NCI-H2171 treated with DMSO at 0.1 percent for 48 hours (cell line): ENCODE results near the gene ZNF92.
A peak's percentile ranks its signal among the peaks of the same experiment; 100 is the strongest.
"Not testable (repeated sequence)": the region's sequence is repeated elsewhere in the genome, so short reads cannot be mapped to it uniquely, and the experiment has no call there.

Source experiments
- DNase-seq: peaks from one replicate; lab custom pipeline; 2025; lab: John Stamatoyannopoulos, UW

ZNF92 gene

DNA sequence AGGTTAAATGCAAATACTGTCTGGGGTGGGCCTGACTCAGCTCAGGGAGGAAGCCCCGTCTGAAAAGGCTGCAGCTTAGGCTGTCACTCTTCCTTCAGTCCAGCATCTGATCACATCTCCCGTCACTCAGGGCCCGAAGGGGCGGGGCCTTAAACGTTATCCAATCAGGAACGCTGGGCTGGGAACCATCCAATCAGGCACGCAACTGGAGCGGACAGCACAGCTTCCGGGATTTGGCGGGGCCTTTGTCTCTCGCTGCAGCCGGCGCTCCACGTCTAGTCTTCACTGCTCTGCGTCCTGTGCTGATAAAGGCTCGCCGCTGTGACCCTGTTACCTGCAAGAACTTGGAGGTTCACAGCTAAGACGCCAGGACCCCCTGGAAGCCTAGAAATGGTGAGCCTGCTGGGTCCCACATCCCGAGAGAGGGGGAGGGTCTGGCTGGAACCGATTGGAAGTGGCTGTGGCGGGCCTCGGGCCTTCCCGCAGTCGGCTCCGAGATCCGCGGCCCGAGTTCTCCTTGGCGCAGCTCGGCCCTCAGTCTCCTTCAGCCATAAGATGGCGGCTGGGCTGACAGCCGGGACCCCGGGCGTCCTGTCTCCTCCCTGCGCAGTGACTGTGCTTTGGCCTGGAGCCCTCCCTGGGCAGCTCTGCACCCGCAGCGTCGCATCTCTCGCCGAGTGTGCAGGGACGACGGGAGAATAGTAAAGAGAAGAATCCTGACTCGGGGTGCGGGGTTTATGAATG is at the start of gene ZNF92:
TSS of gene ZNF92 (plus strand) at position 248 of the 744 bp plus-strand sequence. CDS start at position 391, 143 bp downstream.
- peak; percentile 97 for DNase-seq

DNA sequence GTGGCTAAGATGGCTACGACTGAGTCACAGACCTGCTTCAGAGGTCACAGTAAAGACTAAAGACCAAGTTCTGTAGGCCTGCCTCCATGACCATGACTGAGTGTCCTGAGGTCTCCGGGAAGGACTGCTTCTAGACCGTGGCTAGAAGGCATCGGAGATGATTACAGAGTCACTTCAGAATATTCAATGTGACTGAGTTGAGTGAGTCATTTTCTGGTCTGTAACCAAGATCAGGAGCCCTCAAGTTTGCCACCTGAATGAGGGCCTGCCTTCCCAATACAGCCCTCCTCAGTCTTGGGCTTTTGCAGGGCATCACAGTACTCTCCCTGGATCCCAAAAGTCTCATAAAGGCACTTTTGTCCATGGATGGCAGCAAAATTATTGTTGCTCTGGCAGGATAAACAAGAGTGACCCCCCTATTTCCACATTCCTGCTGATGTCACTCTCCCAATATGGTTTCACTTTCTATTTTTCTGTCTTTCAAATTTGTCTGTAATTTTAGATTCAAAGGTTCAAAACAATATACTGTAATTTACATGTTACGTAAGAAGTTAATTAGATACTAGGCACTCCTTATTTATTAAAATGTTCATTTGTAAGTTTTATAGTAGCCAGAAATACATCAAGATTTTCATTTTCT is 47.7 kb upstream of the ZNF92 start:
- no peak for DNase-seq

DNA sequence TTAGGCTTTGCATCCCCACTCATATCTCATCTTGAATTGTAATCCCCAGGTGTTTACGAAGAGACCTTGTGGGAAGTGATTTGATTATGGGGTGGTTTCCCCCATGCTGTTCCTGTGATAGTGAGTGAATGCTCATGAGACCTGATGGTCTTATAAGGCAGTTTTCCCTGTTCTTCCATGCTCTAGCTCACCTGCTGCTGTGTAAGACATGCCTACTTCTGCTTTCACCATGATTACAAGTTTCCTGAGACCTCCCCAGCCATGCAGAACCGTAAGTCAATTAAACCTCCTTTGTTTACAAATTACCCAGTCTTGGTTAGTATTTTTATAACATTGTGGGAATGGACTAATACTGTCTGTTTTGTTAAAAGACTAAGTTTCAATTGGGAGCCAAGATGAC is 35.3 kb upstream of the ZNF92 start:
- DNase-seq: no peak

DNA sequence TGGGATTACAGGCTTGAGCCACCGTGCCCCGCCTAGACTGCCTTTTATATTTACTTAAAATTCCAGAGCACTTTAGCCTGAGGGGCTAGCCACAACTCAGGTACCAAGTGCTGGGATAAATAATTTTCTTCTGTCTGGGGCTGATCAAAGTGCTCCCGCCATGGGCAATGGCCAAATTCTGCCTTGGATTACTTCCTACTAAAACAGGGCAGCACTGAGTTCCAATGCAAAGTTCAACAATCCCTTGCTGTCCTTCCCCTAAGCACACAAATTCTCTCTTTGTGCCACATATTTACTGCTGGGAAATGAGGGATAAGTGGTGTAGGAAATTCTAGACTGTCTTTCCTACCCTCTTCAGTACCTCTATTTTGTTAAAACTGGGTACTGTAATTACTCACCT is 34.4 kb upstream of the ZNF92 start:
- no peak for DNase-seq

DNA sequence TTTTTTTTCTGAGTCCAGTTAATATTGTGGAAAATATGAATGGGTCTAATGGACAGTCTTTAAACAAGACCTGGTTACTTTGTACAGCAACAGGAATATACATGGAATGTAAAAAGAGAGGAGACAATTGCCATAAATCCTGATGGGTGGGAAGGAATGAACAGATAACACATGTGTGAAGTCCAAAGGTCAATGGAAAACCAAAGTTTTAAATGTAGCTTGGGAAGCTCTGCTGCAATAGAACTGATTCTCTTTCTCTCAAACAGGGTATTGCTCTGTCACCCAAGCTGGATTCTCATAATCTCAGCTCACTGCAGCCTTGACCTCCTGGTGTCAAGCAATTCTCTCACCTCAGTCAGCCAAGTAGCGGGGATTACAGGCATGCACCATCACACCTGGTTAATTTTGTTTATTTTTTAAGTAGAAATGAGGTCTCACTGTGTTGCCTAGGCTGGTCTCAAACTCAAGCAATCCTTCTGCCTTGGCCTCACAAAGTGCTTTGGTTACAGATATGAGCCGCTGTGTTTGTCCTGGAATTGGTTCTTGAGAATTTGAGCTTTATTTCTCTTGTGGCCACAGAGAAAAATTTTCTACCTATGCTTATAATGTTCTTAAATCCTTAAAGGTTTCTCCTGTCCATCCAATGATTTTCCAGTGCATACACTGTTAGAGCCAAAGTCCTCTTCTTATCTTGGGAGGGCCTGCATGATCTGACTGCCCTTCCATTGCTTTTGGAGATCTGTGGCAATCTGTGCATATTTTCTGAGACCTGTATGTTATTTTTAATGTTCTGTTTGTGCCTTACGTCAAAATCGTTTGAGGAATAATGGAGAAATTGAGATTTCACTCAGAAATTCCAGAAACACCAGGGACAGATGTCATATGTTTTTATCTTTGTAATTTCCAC is 30.7 kb upstream of the ZNF92 start:
- no peak for DNase-seq

DNA sequence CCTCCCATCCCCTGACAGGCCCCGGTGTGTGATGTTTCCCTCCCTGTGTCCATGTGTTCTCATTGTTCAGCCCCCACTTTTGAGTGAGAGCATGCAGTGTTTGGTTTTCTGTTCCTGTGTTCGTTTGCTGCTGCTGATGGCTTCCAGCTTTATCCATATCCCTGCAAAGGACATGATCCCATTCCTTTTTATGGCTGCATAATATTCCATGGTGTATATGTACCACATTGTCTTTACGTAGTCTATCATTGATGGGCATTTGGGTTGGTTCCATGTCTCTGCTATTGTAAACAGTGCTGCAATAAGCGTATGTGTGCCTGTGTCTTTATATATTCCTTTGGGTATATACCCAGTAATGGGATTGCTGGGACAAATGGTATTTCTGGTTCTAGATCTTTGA is 29.1 kb upstream of the ZNF92 start:
- not testable (repeated sequence) for DNase-seq

DNA sequence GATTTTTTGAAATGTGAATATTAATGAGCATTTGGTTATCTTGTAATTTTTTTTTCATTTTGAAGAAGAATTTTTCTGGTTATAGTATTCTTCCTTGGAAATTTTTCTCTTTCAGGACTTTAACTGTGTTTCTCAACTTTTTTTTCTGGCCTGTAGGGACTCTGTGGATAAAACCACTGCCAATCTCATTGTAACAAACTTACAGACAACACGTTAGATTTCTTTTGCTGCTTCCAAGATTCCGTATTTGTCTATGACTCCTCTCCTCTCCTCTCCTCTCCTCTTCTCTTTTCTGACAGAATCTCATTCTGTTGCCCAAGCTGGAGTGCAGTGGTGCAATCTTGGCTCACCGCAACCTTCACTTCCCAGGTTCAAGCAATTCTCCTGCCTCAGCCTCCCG is 19.4 kb upstream of the ZNF92 start:
- DNase-seq: no peak

DNA sequence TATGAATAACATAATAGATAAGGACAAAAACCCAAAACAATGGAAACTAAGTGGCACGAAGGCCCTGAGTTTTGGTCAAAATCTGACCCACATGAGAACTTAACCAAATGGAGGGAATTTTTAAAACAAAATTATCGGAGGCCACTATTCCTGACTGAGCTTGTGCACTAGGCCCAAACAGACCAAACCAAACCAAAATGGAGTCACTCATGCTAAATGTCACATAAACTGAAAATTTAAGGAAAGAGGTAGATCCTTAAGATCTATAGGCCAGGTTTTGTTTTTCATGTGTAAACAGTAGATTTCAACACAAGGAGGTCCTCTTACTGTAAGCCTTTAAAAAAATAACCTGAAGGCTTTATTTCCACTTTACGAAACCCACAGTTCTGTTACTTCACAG is 3.8 kb upstream of the ZNF92 start:
- DNase-seq: no peak

DNA sequence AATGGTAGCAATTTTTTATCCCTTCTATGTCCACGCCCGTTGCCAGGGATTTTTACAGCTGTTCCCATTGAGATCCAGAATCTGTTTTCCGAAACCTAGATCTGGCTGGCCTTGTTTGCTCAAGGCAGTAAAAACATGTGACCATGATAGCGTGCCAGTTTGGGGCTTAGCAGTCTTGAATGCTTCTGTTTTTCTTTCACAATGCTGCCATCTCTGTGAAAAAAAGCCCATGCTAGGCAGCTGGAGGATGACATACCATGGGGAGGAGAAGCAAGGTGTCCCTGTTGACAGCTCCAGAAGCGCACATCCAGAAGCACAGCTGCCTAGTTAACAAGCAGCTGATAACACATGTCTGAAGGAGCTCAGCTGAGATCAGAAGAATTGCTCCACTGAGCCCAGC is 2.2 kb upstream of the ZNF92 start:
- no peak for DNase-seq

DNA sequence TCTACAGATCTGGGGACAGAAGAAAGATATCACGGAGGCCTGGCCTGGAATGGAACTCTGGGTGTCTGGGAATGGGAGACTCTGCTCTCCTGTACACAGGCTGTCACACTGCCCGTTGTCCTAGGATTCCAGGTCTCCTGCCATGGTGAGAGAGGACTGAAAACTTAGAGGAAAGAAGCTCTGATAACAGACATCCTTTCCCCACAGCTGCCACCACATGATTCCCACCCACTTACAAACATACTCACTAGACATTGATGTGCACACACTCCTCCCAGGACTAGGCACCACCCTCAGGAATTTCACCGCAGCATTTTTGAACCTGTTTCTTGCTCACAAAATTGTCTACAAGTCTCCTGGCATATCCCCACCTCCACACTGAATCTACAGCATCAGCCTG is 5.7 kb downstream of the ZNF92 start:
- no peak for DNase-seq

DNA sequence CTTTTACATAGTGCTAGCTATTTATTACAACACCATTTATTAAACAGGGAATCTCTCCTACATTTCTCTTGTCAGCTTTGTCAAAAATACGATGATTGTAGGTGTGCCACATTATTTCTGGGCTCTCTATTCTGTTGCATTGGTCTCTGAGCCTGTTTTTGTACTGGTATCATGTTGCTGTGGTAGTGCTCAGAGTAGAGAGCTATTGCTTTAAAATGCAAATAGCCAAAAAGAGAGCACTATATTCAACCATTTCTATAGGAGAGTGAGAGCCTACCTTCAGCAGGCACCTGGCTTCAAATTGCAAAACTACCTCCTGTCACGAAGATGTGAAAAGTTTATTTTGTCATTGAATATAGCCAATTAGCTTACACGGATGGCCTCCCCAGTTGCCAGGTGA is 8.1 kb downstream of the ZNF92 start:
- DNase-seq: no peak

DNA sequence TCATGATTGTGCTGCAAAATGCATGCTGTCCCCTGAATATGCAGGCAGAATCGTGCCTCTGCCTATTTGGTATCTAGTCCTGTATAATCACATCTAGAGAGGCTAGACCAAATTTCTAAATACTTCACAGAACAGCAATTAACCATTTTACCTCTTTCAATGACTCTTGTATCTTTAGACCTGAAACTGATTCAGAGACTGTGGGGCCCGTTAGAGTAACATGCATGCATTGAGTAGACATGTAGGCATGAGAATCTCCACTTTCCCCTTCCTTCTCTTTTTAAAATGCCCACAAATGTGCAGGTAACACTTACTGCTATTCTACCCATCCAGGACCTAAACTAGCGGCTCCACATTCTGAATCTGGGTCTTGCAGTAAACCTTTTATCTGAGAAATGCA is 8.8 kb downstream of the ZNF92 start:
- no peak for DNase-seq

DNA sequence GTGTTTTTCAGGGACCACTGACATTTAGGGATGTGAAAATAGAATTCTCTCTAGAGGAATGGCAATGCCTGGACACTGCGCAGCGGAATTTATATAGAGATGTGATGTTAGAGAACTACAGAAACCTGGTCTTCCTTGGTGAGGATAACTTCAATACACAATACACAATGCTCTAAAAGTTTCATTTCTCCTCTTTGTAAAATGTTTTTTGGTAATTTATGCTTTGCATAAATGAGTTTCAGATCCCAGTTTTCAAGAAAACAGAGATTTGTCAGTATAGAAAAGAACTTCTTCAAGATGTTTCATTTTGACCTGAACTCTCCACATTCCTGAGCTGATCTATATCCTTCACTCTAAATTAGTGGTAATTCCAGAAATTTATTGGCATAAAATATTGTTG is 14.2 kb downstream of the ZNF92 start:
- DNase-seq: no peak

DNA sequence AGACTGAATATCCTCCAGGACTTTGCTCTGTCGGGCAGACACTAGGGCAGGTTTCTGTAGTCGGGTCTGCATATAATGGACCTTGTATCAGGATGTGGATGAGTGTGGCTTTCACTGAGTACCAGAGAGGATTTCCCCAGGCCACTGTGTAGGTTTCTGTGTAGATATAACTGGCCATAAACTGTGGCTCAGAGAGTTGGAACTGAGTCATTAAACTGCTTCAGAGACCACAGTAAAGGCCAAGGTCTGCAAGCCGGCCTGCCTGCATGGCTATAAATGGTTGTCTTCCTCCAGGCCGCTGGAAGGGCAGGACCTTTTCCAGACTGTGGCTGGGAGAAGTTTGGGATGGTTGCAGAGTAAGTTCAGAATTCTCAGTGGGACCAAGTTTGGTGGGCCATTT is 16.9 kb downstream of the ZNF92 start:
- no peak for DNase-seq

DNA sequence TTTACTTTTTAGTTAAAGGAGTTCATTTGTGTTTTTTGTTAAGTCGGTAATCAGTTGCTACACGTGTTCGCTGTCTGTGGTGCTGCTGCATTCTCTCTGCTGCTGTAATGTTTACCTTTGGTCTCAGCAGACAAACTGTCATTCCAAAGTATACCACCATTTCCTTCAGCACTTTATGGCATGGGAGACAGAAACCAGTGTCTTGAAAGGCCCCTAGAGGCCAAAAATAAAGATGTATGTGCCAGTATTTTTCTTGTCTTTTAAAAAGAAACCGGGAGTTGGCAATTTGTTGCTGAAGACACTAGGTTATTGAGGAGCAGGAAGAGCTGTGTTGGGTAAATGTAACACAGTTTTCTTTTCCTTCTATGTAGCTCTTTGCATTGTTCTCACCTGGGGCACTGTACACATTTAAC is 24.1 kb downstream of the ZNF92 start:
- DNase-seq: no peak

DNA sequence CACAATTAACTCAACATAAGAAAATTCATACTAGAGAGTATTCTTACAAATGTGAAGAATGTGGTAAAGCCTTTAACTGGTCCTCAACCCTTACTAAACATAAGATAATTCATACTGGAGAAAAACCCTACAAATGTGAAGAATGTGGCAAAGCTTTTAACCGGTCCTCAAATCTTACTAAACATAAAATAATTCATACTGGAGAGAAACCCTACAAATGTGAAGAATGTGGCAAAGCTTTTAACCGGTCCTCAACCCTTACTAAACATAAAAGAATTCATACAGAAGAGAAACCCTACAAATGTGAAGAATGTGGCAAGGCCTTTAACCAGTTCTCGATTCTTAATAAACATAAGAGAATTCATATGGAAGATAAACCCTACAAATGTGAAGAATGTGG is 25.0 kb downstream of the ZNF92 start:
- not testable (repeated sequence) for DNase-seq

DNA sequence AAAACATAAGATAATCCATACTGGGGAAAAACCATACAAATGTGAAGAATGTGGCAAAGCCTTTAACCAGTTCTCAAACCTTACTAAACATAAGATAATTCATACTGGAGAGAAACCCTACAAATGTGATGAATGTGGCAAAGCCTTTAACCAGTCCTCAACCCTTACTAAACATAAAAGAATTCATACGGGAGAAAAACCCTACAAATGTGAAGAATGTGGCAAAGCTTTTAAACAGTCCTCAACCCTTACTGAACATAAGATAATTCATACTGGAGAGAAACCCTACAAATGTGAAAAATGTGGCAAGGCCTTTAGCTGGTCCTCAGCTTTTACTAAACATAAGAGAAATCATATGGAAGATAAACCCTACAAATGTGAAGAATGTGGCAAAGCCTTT is 25.4 kb downstream of the ZNF92 start:
- DNase-seq: not testable (repeated sequence)

DNA sequence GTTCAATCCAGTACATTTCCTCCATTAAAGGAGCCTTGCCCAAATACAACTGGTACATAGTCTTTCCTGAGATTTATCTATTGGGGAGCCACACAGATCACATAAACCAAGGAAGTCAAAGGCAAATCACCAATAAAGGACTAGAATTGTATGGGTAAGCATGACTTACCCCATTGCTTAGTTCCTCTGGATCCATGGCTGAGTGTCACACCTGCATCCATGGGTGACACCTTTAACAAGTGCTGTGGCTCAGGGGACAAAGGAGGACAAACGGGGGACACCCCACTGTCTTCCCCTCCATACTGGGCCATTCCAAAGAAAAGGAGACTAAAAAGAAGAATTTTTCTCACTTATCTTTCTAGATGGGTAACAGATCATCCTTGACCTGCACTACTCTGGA is 30.4 kb downstream of the ZNF92 start:
- DNase-seq: no peak

DNA sequence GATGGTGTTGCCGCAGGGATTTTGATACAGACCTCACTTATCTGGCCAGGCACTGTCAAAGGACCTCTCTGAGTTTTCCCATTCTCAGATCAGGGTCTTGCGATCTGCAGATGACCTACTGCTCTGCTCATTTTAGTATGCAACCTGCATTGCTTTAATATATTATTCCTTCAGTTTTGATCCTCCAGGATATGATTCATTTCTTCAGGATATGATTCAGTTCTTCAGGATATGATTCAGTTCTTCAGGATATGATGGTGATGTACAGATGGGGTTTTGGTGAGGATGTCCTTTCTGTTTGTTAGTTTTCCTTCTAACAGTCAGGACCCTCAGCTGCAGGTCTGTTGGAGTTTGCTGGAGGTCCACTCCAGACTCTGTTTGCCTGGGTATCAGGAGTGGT is 33.1 kb downstream of the ZNF92 start:
- not testable (repeated sequence) for DNase-seq

DNA sequence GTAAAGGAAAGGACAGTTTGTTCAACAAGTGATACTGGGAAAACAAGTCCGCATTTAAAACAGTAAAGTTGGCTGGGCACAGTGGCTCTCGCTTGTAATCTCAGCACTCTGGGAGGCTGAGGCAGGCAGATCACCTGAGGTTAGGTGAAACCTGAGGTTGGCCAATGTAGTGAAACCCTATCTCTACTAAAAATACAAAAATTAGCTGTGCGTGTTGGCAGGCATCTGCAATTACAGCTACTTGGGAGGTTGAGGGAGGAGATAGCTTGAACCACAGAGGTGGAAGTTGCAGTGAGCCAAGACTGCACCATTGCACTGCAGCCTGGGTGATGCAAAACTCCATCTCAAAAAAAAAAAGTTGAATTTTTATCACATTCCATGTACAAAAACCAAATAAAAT is 35.7 kb downstream of the ZNF92 start:
- no peak for DNase-seq

DNA sequence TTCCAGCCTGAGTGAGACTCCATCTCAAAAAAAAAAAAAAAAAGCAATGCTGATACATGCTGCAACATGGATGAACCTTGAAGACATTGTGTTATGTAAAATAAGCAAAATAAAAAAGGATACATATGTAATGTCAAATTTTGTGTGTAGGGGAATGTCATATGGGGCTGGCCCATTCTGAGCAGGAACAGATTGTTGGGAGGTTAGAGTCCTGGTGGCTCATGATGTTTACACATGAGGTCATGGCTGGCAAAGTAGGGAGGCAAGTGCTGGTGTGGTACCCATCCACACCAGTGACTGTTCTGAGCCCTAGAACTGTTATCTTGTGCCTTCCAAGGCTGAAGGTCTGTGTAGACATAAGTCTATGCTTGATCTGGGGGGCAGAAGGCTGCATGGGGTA is 37.6 kb downstream of the ZNF92 start:
- DNase-seq: no peak

DNA sequence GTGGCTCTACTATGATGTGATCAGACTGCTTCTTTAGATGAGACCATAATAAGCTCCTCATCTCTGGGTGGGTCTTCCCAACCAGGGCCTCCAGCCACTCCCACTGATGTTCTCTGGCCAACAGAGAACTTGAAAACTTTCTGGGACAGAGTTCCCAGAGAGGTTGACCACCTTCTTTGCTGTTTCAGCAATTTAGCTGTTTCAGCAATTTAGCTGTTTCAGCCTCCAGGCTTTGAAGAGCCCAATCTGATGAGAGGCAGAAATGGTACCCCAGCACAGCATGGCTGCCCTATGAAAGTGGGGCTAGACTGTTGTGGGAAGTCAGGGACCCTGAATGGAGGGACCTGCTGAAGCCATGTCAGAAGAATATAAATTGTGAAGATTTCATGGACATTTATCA is 49.0 kb downstream of the ZNF92 start:
- DNase-seq: no peak

DNA sequence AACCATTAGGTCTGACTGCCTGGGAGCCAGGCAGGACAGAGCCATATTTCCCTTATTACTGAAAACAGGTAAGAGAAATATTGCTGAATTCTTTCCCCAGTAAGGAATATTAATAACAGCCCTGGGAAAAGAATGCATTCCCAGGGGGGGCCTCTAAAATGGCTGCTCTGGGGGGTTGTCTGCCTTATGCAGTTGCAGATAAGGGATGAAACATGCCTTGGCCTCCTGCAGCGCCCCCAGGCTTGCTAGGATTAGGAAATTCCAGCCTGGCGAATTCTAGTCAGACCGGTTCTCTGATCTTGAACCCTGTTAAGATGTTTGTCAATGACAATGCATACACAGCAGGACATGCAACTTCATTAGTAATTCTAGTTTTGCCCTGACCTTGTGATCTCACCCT is 49.6 kb downstream of the ZNF92 start:
- not testable (repeated sequence) for DNase-seq
